Suppressor macrophage treated with lipopolysaccharide for 1 hour (primary cell): ENCODE results near the gene IGFL2.
"Not testable (repeated sequence)": the region's sequence is repeated elsewhere in the genome, so short reads cannot be mapped to it uniquely, and the experiment has no call there.

ENCODE experiments used
- DNase-seq, 3 donors: peaks; one replicate each; pipeline ENCODE4 v3.0.0-alpha.2; 2020 to 2022

Gene IGFL2

GRCh38 chr19:46191972-46192371, 43.9 kb downstream of the IGFL2 start:
- DNase-seq = peak; percentile 66 to 83 (median 73)

DNA sequence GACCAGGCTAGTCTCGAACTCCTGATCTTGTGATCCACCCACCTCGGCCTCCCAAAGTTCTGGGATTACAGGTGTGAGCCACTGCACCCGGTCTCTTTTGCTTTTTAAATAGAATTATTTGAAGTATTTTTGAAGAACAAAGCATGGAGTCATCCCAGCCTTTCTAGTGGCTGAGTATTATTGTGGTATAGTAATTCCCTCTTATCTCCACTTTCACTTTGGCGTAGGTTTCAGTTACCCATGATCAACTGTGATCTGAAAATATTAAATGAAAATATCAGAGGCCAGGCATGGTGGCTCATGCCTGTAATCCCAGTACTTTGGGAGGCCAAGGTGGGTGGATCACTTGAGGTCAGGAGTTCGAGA, 44.6 kb downstream of the IGFL2 start:
- peak; percentile 32 to 47 (median 38) for DNase-seq

DNA sequence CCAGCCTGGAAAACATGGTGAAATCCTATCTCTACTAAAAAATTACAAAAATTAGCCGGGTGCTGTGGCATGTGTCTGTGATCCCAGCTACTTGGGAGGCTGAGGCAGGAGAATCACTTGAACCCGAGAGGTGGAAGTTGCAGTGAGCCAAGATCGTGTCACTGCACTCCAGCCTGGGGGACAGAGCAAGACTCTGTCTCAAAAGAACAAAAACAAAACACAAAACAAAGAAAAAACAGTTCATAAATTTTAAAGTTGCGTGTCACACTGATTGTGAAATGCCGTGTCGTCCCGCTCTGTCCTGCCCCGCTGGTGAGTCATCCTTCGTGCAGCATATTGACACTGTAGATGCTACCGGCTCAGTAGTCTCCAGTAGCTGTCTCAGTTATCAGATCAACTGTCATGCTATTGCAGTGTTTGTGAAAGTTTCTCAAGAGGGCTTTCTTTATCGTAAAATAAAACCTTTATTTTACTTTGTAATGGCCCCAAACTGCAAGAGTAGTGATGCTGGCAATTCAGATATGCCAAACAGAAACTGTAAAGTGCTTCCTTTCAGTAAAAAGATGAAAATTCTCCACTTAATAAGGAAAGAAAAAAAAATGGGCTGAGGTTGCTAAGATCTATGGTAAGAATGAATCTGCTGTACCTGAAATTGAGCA, 45.1 kb downstream of the IGFL2 start:
- DNase-seq = peak; percentile 91 to 96 (median 96)

DNA sequence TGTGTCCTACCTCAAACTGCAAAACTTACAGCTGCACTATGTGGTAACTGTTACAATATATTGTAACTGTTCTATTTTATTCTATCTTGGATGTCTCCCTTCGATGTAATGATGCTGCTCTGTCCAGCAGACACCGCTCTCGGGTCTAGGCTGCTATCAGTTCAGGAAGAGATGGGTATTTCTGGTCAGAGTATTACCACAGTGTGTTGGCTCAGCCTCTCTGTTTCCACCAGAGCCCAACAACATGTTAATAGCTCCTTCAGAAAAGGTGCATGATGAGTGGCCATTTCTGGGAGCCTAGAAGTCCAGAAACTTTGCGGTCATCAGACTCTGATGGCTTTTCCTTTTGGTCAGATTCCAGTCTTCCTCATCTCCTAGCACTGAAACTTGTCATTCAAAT, 45.6 kb downstream of the IGFL2 start:
- DNase-seq = no peak

DNA sequence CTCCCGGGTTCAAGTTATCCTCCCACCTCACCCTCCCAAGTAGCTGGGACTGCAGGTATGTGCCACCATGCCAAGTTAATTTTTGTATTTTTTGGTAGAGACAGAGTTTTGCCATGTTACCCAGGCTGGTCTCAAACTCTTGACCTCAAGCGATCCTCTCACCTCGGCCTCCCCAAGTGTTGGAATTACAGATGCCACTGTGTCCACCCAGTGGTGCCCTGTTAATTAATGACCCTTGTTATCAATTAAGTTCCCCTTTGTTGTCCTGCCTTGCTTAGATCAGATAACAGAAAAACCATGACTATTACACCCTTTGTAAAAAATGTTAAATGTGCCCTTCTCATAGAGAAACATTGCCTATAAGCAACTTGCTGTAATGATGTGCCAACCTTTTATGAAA, 47.1 kb downstream of the IGFL2 start:
- DNase-seq = no peak

DNA sequence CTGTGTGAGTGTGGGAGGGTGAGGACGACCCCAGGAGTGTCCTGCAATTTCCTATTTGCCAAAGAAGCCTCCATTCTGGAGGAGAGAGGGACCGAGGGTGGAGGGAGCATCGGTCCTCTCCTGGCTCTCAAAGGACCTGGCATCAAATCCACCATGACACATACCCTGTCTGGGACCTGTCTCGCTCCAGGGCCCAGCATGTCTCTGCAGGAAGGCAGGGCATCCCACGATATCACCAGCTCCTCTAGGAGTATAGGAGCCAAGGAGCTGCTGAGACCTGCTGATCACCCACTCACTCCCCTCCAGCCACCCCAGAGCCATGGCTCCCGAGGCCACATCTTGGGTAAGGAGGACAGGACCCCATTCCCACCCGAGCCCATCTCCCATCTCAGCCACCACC, 47.9 kb downstream of the IGFL2 start:
- DNase-seq = not testable (repeated sequence)

- no peak for DNase-seq
Measured at GRCh38 chr19:46196410-46197124, 48.5 kb downstream of the IGFL2 start.

DNA sequence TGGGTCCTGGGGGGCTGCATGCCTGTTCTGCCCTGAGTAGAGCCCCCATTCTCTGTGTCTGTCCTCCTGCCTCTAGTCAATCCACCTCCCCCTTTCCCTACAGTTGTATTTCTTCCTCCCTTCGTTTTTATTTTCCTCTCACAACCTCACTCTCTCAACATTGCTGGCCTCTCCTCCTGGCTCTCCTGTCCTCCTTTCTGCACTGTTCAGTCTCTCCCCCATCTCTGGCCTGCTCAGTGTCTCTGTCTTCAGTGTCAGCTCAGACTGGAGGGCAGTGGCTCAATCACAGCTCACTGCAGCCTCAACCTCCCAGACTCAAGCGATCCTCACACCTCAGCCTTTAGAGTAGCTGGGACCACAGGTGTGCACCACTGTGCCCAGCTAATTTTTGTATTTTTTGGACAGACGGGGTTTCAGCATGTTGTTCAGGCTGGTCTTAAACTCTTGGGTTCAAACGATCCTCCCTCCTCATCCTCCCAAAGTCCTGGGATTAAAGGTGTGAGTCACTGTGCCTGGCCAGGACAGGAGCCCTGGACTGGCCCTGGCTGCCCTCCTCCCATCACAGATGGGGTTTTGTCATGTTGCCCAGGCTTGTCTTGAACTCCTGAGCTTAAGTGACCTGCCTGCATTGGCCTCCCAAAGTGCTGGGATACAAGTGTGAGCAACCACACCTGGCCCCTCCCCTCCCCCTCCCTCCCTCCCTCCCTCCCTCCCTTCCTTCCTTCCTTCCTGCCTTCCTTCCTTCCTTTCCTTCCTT, 49.5 kb downstream of the IGFL2 start:
- DNase-seq = no peak

DNA sequence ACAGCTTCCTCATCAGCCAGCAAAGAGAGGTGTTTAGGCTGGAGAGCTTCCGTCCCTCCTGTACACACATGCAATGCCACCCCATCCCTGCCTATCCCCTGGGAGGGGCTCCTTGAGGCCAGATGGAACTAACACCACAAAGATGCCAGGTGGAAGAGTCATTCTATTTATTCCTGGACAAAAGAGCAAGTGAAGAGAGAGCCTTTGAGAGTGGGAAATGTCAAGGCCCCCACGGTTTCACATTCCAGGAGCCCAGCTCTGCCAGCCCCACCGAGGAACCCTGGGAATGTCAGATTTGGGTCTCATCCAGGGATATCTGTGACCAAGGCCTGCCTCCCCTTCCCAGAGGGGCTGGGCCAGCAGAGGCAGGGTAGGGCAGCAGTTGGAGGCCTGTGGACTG, 50.7 kb downstream of the IGFL2 start:
- DNase-seq = no peak

GRCh38 chr19:46201454-46202310, 53.6 kb downstream of the IGFL2 start:
- DNase-seq = no peak

DNA sequence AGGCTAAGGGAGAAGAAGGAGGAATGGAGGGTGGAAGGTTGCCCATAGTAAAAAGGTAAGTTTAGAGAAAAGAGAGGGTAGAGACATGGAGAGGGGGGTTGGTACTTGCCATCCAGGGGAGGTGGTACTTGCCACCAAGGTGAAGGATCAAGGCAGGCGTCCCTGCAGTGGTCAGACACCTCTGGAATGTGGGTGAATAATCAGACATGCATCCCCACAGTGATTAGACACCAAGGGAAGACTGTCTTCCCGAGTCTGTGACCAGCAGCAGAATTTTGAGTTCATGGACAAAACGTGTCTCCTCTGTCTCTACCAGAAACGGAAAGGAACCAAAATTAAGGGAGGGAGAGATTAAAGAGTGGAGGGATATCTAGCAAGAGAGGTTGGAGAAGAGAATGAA, 54.4 kb downstream of the IGFL2 start:
- DNase-seq = no peak

DNA sequence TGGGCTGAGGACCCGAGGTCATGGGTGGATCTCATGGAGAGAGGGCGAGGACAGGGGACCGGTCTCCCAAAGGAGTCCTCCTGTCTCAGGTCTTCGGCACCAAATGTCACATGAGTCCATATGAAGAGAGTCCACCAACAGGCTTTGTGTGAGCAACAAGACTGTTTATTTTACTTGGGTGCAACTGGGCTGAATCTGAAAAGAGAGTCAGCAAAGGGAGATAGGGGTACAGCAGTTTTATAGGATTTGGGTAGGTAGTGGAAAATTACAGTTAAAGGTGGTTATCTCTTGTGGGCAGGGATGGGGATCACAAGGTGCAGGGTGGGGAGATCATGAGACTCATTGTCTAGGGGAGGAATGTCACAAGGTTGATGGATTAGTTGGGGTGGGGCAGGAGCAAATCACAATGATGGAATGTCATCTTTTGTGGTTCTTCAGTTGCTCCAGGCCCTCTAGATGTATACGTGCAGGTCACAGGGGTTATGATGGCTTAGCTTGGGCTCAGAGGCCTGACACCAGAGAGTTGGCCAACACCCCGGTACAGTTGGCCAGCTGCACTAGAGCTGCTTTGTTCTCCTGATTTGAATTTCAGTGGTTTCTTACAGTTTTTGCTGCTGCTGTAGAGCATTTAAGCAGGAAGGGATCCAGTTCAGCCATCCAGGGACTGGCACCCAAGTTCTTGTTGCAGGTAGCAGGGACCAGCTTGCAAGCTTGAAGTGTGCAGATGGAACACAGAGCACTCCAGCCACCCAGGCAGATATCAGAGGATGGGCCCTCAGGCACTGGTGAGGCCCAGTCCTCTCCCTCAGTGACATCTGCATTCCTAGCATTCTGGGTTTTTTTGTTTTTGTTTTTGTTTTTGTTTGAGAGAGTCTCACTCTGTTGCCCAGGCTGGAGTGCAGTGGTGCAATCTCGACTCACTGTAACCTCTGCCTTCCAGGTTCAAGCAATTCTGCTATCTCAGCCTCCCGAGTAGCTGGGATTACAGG, 55.1 kb downstream of the IGFL2 start:
- DNase-seq = no peak

GRCh38 chr19:46204008-46204407, 56.0 kb downstream of the IGFL2 start:
- no peak for DNase-seq

- DNase-seq = no peak
Measured at GRCh38 chr19:46205183-46205984, 57.3 kb downstream of the IGFL2 start.

- no peak for DNase-seq
Measured at GRCh38 chr19:46206176-46206575, 58.1 kb downstream of the IGFL2 start.

- peak; percentile 37 to 48 (median 37) for DNase-seq
Measured at GRCh38 chr19:46206682-46207081, 58.6 kb downstream of the IGFL2 start.

DNA sequence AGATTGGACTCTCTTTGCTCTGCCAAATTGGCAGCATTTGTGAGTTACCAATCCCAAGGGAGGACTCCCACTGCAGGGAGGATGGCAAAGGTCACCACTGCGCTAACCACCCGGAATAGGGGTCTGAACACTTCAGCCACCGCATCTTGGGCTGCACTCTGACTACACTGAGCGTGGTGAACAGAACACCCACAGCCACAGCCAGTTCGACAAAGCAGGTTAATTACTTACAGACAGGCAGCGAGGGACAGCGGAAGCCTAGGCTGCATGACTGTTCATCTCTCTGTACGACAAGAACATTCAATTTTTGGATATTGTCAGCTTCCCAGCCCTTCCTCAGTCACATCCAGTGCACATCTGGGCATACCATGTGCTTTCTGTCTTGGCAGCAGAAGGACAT, 59.8 kb downstream of the IGFL2 start:
- DNase-seq = not testable (repeated sequence)

DNA sequence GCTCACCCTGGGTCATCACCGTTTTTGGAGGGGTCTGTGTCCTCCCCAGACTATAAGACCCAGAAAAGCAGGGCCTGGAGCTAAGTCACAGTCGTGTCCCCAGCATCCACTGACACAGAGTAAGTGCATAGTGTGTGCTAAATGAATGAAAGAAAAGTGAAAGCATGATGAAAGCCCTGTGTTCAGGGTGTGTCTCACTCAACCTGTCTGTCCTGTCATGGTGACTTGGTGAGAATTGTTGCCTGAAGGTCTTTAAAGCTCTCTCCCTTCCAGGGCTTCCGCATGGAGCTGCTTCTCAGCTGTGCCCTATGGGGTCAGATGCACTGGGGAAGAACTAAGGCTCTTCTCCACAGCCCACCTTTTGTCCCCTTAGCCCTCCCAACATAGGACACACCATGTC, 61.0 kb downstream of the IGFL2 start:
- DNase-seq = no peak

GRCh38 chr19:46209472-46209871, 61.4 kb downstream of the IGFL2 start:
- DNase-seq = no peak

DNA sequence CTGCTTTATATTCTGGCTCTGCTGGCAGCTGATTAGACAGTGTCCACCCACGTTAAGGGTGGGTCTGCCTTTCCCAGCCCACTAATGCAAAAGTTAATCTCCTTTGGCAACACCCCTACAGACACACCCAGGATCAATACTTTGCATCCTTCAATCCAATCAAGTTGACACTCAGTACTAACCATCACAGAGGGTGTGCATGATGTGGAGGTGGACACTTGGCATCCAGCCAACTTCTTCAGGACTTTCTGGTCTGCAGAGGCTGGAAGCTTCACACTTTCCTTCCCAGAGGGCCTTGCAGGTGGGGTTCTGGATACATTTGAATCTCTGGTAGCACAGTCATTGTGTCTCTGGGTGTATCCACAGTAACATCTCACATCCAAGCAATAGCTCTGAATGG, 62.6 kb downstream of the IGFL2 start:
- DNase-seq = no peak
